Ovary (tissue), 3 donors: Measurements from ENCODE around the gene CDH22.

Experiments
- CTCF ChIP-seq, 3 donors: fragments of 450-650 bp in 2 of 3; fragments of 200-600 bp in 1 of 3; IDR thresholded peaks; one replicate each; pipeline versions ENCODE4 v1.5.1 to v1.8.0; 2016 to 2022; ENCODE audit warnings: antibody characterized with exemption in 3 of 3, mild to moderate bottlenecking in 1 of 3
- EP300 ChIP-seq: sonication (generic); formaldehyde crosslinking; IDR thresholded peaks from one replicate; pipeline ENCODE4 v1.6.1; 2017; ENCODE audit warnings: antibody characterized with exemption
- POLR2A ChIP-seq: fragments of 450-650 bp; IDR thresholded peaks from one replicate; pipeline ENCODE4 v1.6.1; 2017; ENCODE audit warnings: antibody characterized with exemption, mild to moderate bottlenecking, moderate library complexity
- donor health status: DM: no; HTN: no; CAD: no.

- TF ChIP-seq CTCF (IDR thresholded peaks at IDR 0.05) = no peak
- no peak for TF ChIP-seq POLR2A
- TF ChIP-seq EP300 = no peak
Observed at GRCh38 chr20:46214824-46215488, 93.3 kb downstream of the CDH22 start.
